Posterior vena cava (tissue), 2 donors: ENCODE results near the gene SLC30A2. TPM values are rescaled to one million over a fixed set of nuclear protein-coding genes. Genes with fewer than 3 reads are reported as not detected.

Source experiments
- DNase-seq: peaks from one replicate; pipeline ENCODE4 v3.0.0-alpha.2; 2020; ENCODE audit warnings: low spot score
- intact Hi-C, 2 donors: fragments of 100-400 bp; cut with DNase I; formaldehyde crosslinking; loops; one replicate each; pipeline versions ENCODE4 v1.14.1 to v1.14.2; 2022 to 2023
- total RNA-seq, 2 donors: library from RNA; stranded (reverse); fragmentation: NEBNext Ultra II Directional; extraction: Animal tissue kit (Norgen Biotek cat#: 25700); gene quantifications; one replicate each; pipeline ENCODE4 v1.2.1, GENCODE V29; 2021
- donor health status: DM: yes; HTN: yes; CAD: no.
- donor health status: DM: yes; HTN: yes; CAD: no.

Gene SLC30A2
- total RNA-seq, 2 donors from 2014 or later: not detected

DNA sequence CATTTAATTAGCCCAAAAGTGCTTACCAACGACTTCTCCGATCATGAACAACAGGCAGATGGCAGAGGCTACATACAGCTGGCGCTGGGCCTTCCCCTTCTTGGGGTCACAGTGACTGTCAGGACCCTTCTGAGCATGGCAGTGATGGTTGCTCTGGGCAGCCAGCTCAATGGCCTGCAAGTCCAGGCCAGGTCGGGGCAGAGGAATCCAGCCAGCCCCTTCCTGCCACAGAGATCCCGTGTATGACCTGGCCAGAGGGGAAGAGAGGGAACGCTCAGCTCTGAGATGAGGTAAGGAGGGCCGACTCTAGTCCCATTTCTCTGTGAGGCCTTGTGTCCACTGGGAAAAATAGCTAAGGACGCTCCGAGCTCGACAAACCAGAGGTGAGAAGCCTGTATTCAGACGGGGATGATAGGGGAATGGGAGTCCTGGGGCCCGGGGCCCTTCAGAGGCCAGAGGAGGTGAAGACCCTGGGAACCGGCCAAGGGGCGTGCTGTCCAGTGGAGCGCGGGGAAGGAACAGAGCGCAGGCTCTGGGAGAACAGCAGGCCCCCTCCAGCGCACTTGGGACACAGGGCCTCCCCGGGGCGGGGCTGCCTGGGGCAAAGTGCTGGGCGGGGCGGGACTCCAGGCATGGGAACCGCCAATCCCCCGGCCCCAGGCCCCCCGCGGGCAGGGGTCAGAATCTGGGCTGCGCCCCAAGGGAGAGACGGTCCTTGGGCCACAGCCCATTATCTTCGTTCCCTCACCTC lies 772 bp downstream of the SLC30A2 start:
- intact Hi-C loops: no loop called here
- DNase-seq: no peak

DNA sequence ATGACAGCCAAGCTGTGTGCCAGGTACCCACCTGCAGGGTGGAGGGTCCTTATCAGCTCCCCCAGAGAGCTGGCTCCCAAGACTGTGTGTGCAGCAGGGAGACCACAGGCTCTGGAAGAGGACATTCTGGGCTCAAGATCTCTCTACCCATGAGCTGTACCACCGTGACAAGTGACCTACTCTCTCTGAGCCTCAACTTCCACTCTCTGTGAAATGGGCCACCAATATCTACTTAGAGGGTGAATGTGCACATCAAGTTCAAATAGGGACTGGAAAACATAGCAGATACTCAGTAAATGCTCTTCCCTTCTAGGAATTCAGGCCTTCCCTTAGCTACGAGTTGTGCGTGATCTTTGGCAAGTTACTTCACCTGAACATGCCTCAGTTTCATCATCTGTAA lies 1.5 kb downstream of the SLC30A2 start:
- intact Hi-C loops: no loop called here

DNA sequence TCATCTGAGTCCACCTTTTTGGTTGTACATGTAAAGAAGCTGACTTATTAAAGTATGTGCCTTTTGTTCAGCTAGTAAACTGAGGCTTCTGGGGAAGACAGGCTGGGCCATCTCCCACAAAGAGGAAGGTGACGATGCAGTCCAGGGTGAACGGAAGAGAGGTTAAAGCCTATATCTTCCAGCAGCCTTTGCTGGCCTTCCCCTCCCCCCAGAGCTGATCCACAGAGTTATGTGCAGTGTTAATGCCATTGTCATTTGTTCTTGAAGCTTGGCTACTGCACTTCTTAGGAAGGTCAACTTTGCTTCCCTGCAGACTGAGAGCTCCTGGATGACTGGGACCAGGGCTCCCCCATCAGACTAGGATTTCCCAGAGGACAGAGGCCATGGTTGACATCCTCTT lies 2.2 kb downstream of the SLC30A2 start:
- DNase-seq: no peak
- intact Hi-C loops: no loop called here

More for the DNA sequence above, 1.5 kb downstream of the SLC30A2 start:
- DNase-seq: no peak

DNA sequence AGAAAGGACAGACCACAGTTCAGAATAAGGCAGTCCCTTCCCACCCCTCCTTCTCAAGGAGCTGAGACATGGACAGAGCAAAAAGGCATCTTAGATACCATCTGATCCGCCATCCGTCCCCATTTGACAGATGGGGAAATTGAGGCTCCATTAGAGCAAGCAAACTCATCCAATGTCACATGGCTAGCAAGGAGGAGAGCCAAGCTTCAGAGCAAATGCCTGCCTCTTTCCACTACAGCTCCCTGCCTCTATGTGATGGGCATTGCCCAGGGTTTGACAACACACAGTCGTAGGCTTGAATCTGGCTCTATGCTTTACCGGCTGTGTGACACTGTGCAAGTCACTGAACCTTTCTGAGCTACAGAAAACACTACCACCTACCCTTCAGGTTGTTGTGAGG lies 3.9 kb downstream of the SLC30A2 start:
- intact Hi-C loops: no loop called here
- DNase-seq: no peak

DNA sequence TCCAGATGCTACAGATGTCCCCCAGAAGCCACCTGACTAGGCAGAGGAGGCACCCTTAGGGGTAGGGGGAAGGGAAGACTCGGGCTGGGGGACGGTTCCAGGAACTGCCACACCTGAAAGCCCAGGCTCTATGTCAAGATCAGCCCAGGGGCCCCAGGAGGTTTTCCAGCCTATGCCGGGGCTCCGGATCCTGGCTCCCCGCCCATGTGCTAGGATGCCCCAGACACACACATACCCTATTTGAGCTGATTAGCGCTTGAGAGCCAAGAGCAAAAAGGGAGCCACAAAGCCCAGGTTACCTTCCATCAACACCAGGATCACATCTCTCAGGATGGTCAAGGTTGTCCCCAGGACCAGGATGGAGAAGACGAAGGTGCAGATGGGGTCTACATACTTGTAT lies 4.5 kb downstream of the SLC30A2 start:
- no peak for DNase-seq
- intact Hi-C loops: no loop called here

DNA sequence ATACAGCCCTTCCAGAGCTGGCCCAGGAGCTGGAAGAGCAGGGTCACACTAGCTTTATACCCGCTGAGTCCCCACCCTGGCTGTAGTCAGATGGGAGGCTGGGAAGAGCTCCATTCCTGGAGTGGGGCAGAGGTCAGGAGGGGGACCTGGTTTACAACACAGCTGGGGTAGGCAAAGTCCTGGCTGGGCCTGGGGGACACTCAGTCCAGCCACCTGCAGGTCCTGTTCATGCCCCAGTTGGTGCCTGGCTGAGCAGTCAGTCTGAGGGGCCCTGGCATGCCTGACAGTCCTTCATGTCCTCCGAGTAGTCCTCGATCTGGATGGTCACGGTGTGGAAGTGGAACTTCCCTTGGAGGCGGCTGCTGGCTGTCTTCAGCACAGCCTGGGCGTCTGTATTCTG lies 7.0 kb downstream of the SLC30A2 start:
- no peak for DNase-seq
- intact Hi-C loops: loop anchor here (10.0 kb wide), 1 partner anchor 106 kb away; no protein-coding TSS in a partner anchor

DNA sequence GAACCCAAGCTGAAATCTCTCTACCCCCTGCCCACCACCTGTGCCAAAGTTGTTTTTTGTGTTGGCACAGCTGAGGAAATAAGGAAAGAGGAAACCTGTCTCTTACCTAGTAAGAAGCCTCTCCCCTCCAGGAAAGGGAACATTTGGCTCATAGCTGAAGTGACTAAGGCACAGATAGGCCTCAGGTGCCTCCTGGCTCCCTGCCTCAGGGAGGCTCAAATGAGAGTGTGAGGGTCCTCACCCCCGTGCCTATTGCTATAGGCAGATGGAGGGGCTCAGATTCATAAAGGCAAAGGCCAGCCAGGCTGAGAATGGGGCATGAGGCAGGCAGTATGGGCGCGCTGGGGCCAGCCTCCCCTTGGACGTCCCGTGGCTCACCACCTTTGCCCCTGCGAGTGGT lies 7.4 kb downstream of the SLC30A2 start:
- intact Hi-C loops: loop anchor here (10.0 kb wide), 1 partner anchor 106 kb away; no protein-coding TSS in a partner anchor

DNA sequence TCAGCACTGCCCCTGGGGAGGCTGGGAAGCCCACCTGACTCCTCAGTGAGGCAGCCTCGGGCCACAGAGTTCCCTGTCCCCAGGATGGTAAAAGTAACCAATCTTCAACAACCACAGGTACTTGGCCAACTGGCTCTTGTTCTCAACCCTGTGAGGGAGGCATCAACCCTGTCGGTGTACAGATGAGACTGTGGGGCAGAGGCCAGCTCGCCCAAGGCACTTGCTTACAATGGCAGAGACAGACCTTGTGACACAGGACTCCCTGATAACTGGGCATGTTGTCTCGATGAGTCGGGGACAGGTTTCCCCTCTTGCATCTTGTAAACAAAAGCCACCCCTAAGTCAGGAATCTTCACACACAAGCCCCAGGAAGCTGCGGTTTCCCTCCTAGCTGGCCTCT lies 8.0 kb downstream of the SLC30A2 start:
- intact Hi-C loops: loop anchor here (10.0 kb wide), 1 partner anchor 107 kb away; no protein-coding TSS in a partner anchor
- no peak for DNase-seq

More for the DNA sequence above, 7.4 kb downstream of the SLC30A2 start:
- DNase-seq: no peak

DNA sequence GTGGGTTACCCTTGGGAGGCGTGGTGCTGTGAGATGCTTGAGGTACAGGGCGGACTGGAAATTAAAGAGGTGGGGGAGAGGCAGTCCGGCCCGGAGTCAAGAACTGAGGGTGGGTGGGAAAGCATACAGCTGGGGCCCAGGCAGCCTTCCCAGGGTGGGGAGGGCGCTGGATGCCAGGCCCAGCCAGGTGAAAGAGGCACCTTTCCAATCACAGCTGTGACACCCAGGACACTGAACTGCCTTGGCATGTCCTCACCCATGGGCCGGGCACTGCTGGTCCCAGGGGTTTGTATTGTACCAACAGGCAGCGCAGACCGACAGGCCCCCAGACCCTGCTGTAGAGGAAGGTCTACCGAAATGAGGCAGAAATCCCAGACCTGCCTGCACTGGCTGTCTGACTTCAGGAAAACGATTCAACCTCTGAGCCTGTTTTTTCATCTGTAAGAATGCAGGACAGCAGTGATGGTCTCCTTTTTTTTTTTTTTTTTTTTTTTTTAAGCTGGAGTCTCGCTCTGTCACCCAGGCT lies 9.1 kb downstream of the SLC30A2 start:
- intact Hi-C loops: loop anchor here (10.0 kb wide), 1 partner anchor 108 kb away; no protein-coding TSS in a partner anchor
- DNase-seq: no peak

DNA sequence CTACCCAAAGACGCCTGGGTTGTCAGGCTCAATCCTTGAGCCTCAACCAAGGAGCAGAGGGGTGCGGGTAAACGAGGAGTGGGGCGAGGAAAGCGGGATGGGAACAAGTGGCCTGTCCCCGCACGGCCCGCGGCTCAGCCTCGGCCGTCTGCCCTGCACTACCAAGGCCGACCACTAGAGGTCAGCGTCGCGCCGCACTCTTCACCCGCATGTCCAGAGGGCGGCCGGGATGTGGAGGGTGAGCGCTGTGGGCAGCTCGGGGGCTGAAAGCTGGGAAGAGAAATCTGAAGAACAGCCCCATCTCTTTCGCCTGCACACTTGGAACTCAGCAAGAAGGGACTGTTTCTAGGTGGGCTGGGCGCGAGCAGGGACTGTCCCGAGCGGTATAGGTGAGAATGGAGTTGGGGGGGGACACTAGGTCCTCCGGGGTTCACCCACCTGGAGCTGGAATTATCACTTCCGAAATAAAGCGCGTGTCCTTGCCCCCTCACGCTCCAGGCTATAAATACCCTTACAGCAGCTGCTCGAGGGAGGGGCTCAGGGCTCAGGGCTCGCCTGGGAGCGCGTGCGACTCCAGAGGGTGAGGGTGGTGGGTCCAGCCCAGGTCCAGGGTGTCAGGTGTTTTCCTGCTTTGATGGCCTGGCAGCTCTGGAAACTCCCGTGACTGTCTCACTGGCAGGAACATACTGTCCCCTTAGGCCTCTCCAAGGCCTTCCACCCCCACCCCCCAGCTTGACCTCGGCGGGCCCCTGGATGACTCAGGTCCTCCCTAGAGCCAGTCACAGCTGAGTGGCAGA lies 9.8 kb downstream of the SLC30A2 start:
- peak; percentile 95 for DNase-seq
- intact Hi-C loops: loop anchor here (10.0 kb wide), 1 partner anchor 109 kb away; no protein-coding TSS in a partner anchor

DNA sequence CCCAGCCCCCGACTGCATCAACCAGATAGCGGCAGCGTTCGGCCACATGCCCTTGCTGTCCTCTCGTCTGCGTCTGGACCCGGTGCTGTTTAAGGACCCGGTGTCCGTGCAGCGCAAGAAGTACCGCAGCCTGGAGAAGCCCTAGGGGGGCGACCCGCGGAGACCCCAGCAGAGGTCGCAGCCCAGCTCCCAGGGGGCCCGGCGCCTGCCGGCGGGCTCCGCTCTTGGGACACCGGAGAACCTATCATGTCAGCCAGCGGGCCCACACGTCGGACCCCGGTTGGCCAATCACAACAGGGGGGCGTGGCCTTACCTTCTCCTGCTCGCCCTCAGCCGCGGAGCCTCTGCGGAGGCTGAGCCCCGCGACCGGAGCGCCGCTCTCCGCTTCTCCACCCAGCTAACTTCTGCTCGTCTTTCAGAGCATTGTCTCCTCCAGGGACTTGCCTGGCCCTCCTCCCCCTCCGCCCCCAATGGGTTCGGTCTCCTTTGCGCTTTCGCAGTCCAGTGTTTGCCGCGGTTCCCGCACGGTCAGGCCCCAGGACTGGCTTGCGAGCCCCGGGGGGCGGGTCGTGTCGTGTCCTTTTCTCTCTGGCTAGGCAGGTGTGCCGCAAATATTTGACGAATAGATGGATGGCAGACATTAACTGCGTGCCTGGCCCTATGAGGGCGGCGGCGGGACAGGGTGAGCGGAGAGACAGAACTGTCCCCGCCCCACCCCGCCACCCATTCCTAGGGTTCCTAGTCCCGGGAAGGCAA lies 10.5 kb downstream of the SLC30A2 start:
- intact Hi-C loops: loop anchor here (10.0 kb wide), 1 partner anchor 109 kb away; no protein-coding TSS in a partner anchor
- DNase-seq: peak; percentile 97

DNA sequence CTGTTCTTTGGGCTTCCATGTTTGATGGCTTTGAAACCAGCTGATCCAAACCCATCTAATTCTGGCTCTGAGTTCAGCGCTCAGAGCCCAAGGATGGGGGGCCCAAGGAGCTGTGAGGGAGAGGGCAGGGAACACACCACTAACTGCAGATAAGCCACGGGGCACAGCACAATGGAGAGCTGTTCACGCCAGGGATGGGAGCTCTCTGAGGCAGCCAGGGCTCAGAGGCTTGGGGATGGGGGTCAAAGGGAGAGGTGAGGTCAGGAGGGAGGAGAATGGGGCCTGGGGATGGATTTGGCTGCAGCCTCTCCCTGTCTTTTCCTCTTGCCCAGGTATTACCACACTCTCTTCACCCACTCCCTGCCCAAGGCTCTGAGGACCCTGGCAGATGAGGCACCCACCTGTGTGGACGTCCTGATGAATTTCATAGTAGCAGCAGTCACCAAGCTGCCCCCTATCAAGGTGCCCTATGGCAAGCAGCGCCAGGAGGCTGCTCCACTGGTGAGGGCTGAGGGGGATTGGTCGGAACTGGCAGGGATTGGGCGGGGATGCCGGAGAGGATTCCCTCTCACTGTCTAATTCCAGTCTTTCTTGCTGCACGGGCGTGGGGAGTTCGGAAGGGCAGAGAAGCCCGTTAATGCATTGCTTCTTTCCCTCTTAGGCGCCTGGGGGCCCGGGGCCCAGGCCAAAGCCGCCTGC lies 11.3 kb downstream of the SLC30A2 start:
- intact Hi-C loops: loop anchor here (10.0 kb wide), 1 partner anchor 110 kb away; no protein-coding TSS in a partner anchor
- DNase-seq: no peak

DNA sequence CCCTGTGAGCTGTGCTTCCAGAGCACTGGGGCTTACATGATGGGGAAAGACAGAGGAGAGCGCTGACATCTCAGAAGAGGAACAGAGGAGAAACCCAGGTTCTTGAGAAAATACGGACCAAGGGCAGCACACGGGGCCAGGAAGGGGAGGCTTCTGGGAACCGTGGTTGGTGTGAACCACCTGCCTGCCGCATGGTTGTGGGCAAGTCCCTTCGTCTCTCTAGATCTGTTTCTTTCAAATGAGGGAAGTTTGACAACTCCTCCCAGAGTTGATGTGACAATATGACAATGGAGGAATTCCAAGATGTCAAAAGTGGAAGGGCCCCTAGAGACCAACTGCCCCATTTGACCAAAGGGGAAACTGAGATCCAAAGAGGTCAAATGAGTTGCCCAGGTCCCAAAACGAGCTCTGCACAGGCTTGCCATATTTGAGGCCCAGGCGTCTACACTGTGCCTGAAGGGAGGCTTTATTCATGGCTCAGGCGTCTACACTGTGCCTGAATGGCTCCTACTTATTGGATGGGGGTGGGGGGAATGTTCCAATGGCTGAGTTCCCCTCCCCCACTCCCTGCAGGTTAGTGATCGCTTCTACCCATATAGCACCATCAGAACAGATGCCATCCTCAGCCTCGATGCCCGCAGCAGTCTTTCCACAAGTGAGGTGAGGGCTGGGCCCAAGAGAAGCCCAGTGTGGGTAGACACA lies 13.1 kb downstream of the SLC30A2 start:
- intact Hi-C loops: loop anchor here (10.0 kb wide), 1 partner anchor 112 kb away; no protein-coding TSS in a partner anchor

DNA sequence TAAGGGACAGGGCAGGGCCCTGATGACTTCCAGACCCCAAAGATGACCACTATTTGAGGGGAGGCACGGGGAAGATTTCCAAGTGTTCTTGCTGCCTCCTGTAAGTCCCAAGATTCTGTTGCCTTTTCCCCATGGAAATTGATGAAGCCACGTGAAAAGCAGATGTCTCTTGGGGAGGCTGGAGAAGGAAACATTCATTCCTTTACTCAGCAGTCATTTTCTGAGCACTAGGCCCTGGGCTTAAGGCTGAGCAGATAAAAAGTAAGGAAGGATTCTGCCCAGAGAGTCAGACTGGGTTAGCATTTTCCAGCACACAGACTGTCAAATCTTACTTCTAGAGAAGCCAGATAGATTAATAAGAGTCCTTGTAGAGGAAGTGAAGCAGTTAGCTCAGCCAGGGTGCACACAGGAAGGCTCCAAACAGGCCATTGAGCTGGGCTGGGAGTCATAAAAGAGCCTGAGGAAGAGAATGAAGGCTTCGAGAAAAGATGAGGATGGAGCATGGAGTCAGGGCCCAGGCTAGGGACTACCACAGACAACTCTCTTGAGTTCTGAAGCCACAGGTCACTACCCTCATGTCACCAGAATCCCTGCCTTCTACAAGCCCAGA lies 14.2 kb downstream of the SLC30A2 start:
- DNase-seq: no peak
- intact Hi-C loops: loop anchor here (10.0 kb wide), 1 partner anchor 113 kb away; no protein-coding TSS in a partner anchor

More for the DNA sequence above, 13.1 kb downstream of the SLC30A2 start:
- no peak for DNase-seq

DNA sequence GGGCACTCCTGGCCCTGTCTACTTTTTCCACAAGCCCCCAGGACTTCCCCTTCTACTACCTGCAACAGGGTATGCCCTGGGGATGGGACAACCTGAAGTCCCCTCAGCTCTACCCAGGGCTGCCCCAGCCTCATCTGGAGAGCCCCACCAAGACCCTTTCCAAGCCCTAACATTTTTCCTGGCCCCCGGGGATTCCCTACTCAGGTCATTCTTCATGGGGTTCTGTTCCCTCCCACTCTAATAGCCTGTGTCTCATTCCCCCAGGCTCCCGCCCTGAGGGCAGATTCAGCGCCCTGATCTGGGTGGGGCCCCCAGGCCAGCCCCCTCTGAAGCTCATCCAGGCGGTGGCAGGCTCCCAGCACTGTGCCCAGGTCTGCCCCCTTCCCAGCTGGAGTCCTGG lies 14.7 kb downstream of the SLC30A2 start:
- intact Hi-C loops: loop anchor here (10.0 kb wide), 1 partner anchor 114 kb away; no protein-coding TSS in a partner anchor
- DNase-seq: no peak

DNA sequence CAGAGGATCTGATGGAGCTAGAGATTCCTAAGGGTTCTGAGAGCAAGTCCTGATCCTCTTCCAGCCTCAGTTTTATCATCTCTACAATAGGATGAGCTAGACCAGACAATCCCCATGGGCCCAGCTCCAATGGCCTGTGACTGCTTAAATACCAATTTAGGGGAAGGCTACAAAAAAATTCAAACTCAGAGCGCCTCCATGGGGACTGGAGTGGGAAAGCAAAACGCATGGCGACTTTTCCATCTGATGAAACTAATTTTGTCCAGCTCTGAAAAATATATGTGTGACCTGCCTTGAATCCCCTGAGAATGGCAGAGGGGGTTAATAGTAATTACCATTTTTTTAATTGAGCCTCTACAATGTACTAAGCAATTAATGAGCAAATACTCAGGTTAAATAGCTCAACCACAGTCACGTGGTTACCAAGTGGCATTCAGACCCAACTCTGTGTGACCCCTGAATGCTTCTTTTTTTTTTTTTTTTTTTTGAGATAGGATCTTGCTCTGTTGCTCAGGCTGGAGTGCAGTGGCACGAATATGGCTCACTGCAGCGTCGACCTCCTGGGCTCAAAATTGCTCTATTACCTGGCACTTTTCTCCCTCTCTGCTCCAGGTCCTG lies 15.9 kb downstream of the SLC30A2 start:
- DNase-seq: no peak
- intact Hi-C loops: loop anchor here (10.0 kb wide), 2 partner anchors 115 to 905 kb away; no protein-coding TSS in a partner anchor
